ENCODE results near the gene IGDCC3.

IGDCC3 gene

DNA sequence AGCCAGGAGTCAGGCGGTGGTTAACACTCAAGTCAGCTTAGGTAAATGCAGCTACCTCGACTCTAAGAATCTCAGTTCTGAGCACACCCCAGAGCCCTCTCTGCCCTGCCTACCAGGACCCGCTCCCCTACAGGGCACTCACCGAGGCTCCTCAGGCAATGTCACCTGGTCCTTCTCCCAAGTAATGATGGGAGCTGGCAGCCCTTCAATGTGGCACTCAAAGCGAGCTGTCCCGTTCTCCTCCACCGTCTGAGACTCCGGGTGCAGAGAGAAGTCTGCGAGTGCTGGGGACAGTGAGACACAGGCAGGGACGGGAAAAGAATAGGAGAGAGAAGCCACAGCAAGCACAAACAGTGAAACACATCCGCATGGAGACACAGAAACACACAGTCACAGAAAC lies 32.2 kb upstream of the IGDCC3 start:
- Histone ChIP-seq H3K4me3 (ENCODE audit: insufficient read depth in 1 of 2, low read depth in 1 of 2, low read length in 2 of 2) (no peak overlapping the region), H3K9me3 (ENCODE audit: control insufficient read depth, low read length) (no peaks in the 10 kb centered on the region), H3K27ac (ENCODE audit: low read length, poor library complexity, severe bottlenecking) (peak overlapping the region; percentile 97), H2AK5ac (ENCODE audit: low read length, severe bottlenecking) (peak overlapping the region; percentile 99), H3K14ac (ENCODE audit: low read length in 2 of 2) (no peak overlapping the region), H2BK12ac (ENCODE audit: low read length in 2 of 2) (peak overlapping the region; percentile 25 to 69), H3K4ac (ENCODE audit: low read depth in 1 of 2, low read length in 2 of 2) (no peak overlapping the region), H4K8ac (ENCODE audit: low read length) (no peak overlapping the region), H3K9ac (ENCODE audit: low read length) (no peak overlapping the region), H2BK120ac (ENCODE audit: low read depth, low read length) (no peak overlapping the region), H3K79me1 (replicated peaks; ENCODE audit: low read length, poor library complexity, severe bottlenecking) (peaks cover 12% of the 10 kb centered on the region), H3K36me3 (ENCODE audit: control insufficient read depth in 1 of 2, insufficient read depth in 2 of 2, low read depth in 1 of 2, low read length in 2 of 2) (peaks cover 0 to 3% of the 10 kb centered on the region in 2 experiments), H2BK5ac (ENCODE audit: low read depth, low read length, poor library complexity, severe bottlenecking) (peak overlapping the region; percentile 46), H4K91ac (ENCODE audit: low read length) (peak overlapping the region; percentile 49), H2BK15ac (ENCODE audit: low read depth, poor library complexity, severe bottlenecking) (peak overlapping the region; percentile 41), H3K27me3 (ENCODE audit: control insufficient read depth in 1 of 2, insufficient read depth in 1 of 2, low read length in 2 of 2) (peaks cover 0 to 5% of the 10 kb centered on the region in 2 experiments), H3K4me2 (ENCODE audit: low read length, poor library complexity, severe bottlenecking) (no peak overlapping the region), H3K18ac (ENCODE audit: low read depth in 1 of 2, low read length in 2 of 2) (no peak overlapping the region), H3K23ac (ENCODE audit: low read length in 2 of 2) (no peak overlapping the region), H3K4me1 (ENCODE audit: control insufficient read depth, insufficient read depth, low read depth, low read length) (peaks cover 51% of the 10 kb centered on the region), H2AFZ (ENCODE audit: low read depth, low read length) (no peak overlapping the region)
- 95% methylated on average over 11 of the region's 11 CpGs for WGBS
- DNase-seq, result no peak

DNA sequence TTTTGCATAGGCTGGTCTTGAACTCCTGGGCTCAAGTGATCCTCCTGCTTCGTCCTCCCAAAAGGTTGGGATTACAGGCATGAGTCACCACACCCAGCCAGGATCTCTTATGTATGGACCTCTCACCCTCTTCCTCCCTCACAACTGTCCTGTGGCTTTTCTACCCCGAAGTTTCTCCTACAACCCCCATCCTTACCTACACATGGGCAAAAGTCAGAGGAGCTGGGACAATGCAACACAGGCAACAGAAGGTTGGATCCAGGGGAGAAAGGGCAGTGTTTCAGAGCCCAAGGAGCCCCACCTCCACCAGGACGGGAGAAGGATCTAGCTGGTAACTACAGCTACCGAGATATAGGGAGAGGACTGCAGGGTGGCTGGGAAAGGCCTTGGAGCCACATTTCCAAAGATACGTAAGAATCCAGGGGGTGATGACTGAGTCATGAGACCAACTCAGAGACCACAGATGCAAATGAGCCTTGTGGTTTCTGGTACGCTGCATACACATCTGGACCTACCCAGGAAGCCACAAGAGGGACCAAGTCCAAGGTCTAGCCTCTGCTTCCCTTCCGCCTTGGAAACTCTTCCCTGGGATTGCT lies 31.3 kb upstream of the IGDCC3 start:
- H2BK15ac ChIP-seq (ENCODE audit: low read depth, poor library complexity, severe bottlenecking), result no peak overlapping the region
- peak overlapping the region in 1 of 2 experiments; percentile 53 for H3K14ac ChIP-seq (ENCODE audit: low read length in 2 of 2)

DNA sequence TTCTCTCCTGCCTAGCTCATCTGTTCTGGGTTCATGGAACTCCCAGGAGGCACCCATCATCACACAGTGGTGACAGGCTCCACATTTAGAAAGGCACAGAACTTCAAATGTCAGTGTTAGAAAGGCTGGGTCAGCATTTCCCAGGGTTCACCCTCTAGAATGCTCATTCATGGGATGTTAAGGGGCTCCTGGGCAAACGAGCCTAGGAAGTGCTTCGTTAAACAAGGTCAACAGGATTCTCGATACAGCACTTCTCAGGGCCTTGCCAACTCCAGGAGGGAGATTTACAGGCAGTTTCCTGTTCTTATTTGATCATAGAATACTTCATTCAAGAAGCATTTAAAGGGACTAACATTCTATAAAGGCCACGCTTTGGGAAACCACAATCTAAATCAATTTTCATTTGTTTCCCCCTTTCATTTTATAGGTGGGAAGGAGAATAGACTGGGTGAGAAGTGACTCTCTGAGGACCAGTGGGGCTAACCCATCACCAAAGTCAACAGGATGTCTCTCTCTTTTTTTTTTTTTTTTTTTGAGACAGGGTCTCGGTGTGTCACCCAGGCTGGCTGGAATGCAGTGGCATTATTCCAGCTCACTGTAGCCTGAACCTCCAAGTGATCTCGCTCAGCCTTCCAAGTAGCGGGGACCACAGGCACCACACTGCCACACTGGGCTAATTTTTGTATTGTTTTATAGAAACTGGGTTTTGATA lies 30.7 kb upstream of the IGDCC3 start:
- H3K4me2 ChIP-seq (ENCODE audit: low read length, poor library complexity, severe bottlenecking), result no peak overlapping the region
- H2BK15ac ChIP-seq (ENCODE audit: low read depth, poor library complexity, severe bottlenecking), result no peak overlapping the region
- peaks cover 11% of the 10 kb centered on the region for H3K79me1 ChIP-seq (replicated peaks; ENCODE audit: low read length, poor library complexity, severe bottlenecking)
- H3K18ac ChIP-seq (ENCODE audit: low read depth in 1 of 2, low read length in 2 of 2), result no peak overlapping the region
- H3K23ac ChIP-seq (ENCODE audit: low read length in 2 of 2), result no peak overlapping the region
- peak overlapping the region; percentile 78 for H3K9ac ChIP-seq (ENCODE audit: low read length)
- H3K4ac ChIP-seq (ENCODE audit: low read depth in 1 of 2, low read length in 2 of 2), result peak overlapping the region in 1 of 2 experiments; percentile 76
- H2AFZ ChIP-seq (ENCODE audit: low read depth, low read length), result no peak overlapping the region
- peak overlapping the region; percentile 87 for H2BK5ac ChIP-seq (ENCODE audit: low read depth, low read length, poor library complexity, severe bottlenecking)
- no peak overlapping the region for H2BK12ac ChIP-seq (ENCODE audit: low read length in 2 of 2)
- H2AK5ac ChIP-seq (ENCODE audit: low read length, severe bottlenecking), result peak overlapping the region; percentile 2
- H3K9me3 ChIP-seq (ENCODE audit: control insufficient read depth, low read length), result no peaks in the 10 kb centered on the region
- no peak overlapping the region for H3K14ac ChIP-seq (ENCODE audit: low read length in 2 of 2)
- H3K27ac ChIP-seq (ENCODE audit: low read length, poor library complexity, severe bottlenecking), result peak overlapping the region; percentile 97
- H3K4me1 ChIP-seq (ENCODE audit: control insufficient read depth, insufficient read depth, low read depth, low read length), result peaks cover 39% of the 10 kb centered on the region
- peaks cover 0 to 3% of the 10 kb centered on the region in 2 experiments for H3K36me3 ChIP-seq (ENCODE audit: control insufficient read depth in 1 of 2, insufficient read depth in 2 of 2, low read depth in 1 of 2, low read length in 2 of 2)
- H2BK120ac ChIP-seq (ENCODE audit: low read depth, low read length), result no peak overlapping the region
- 51% methylated on average over 5 of the region's 7 CpGs for WGBS
- H4K91ac ChIP-seq (ENCODE audit: low read length), result peak overlapping the region; percentile 19
- peaks cover 0 to 6% of the 10 kb centered on the region in 2 experiments for H3K27me3 ChIP-seq (ENCODE audit: control insufficient read depth in 1 of 2, insufficient read depth in 1 of 2, low read length in 2 of 2)
- peak; percentile 17 for DNase-seq
- H3K4me3 ChIP-seq (ENCODE audit: insufficient read depth in 1 of 2, low read depth in 1 of 2, low read length in 2 of 2), result no peak overlapping the region
- no peak overlapping the region for H4K8ac ChIP-seq (ENCODE audit: low read length)

More for the DNA sequence above, 31.3 kb upstream of the IGDCC3 start:
- Histone ChIP-seq H2BK12ac (ENCODE audit: low read length in 2 of 2) (no peak overlapping the region), H3K4me2 (ENCODE audit: low read length, poor library complexity, severe bottlenecking) (no peak overlapping the region), H3K36me3 (ENCODE audit: control insufficient read depth in 1 of 2, insufficient read depth in 2 of 2, low read depth in 1 of 2, low read length in 2 of 2) (peaks cover 0 to 3% of the 10 kb centered on the region in 2 experiments), H3K18ac (ENCODE audit: low read depth in 1 of 2, low read length in 2 of 2) (peak overlapping the region; percentile 49 to 79), H2BK120ac (ENCODE audit: low read depth, low read length) (no peak overlapping the region), H3K4ac (ENCODE audit: low read depth in 1 of 2, low read length in 2 of 2) (peak overlapping the region in 1 of 2 experiments; percentile 76), H2AFZ (ENCODE audit: low read depth, low read length) (peak overlapping the region; percentile 62), H4K8ac (ENCODE audit: low read length) (peak overlapping the region; percentile 81), H2BK5ac (ENCODE audit: low read depth, low read length, poor library complexity, severe bottlenecking) (peak overlapping the region; percentile 87), H3K9me3 (ENCODE audit: control insufficient read depth, low read length) (no peaks in the 10 kb centered on the region), H3K27me3 (ENCODE audit: control insufficient read depth in 1 of 2, insufficient read depth in 1 of 2, low read length in 2 of 2) (peaks cover 0 to 5% of the 10 kb centered on the region in 2 experiments), H3K4me3 (ENCODE audit: insufficient read depth in 1 of 2, low read depth in 1 of 2, low read length in 2 of 2) (peak overlapping the region in 1 of 2 experiments; percentile 2), H3K4me1 (ENCODE audit: control insufficient read depth, insufficient read depth, low read depth, low read length) (peaks cover 45% of the 10 kb centered on the region), H2AK5ac (ENCODE audit: low read length, severe bottlenecking) (peak overlapping the region; percentile 94), H3K9ac (ENCODE audit: low read length) (peak overlapping the region; percentile 78), H3K79me1 (replicated peaks; ENCODE audit: low read length, poor library complexity, severe bottlenecking) (peaks cover 10% of the 10 kb centered on the region), H3K23ac (ENCODE audit: low read length in 2 of 2) (no peak overlapping the region), H4K91ac (ENCODE audit: low read length) (peak overlapping the region; percentile 1), H3K27ac (ENCODE audit: low read length, poor library complexity, severe bottlenecking) (peak overlapping the region; percentile 97)
- DNase-seq, result peak; percentile 97
- 32% methylated on average over 6 of the region's 7 CpGs for WGBS

DNA sequence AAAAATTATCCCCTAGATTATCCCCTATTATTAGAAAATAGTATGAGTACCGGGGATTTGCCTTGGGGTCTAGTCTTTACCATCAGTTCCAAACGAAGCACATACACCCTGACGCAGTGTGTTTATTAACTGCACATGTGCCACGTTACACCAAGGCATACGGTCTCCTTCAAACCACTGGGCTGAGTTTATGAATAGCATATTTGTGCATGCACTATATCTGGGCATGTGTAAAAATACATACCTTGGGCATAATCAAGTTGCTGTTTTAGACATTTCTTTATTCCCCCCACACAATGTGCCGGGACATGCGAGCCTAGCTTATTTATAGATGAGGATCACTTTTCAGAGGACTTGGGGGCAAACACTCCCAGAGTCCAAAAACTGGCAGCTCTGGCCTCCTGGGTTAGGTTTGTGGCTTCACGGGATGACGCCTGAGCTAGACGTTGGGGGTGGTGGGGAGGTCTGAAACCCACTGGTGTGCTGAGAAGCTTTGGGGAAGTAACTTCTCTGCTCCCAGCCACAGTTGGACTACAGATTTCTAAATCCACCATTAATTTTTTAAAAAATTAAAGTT lies 28.7 kb upstream of the IGDCC3 start:
- Histone ChIP-seq H3K9me3 (ENCODE audit: control insufficient read depth, low read length) (no peaks in the 10 kb centered on the region), H3K79me1 (replicated peaks; ENCODE audit: low read length, poor library complexity, severe bottlenecking) (peaks cover 12% of the 10 kb centered on the region), H3K4me3 (ENCODE audit: insufficient read depth in 1 of 2, low read depth in 1 of 2, low read length in 2 of 2) (no peak overlapping the region), H3K27me3 (ENCODE audit: control insufficient read depth in 1 of 2, insufficient read depth in 1 of 2, low read length in 2 of 2) (peaks cover 0 to 12% of the 10 kb centered on the region in 2 experiments), H2BK120ac (ENCODE audit: low read depth, low read length) (no peak overlapping the region), H2AFZ (ENCODE audit: low read depth, low read length) (no peak overlapping the region), H3K9ac (ENCODE audit: low read length) (no peak overlapping the region), H3K23ac (ENCODE audit: low read length in 2 of 2) (no peak overlapping the region), H2BK12ac (ENCODE audit: low read length in 2 of 2) (no peak overlapping the region), H3K4ac (ENCODE audit: low read depth in 1 of 2, low read length in 2 of 2) (no peak overlapping the region), H2BK15ac (ENCODE audit: low read depth, poor library complexity, severe bottlenecking) (no peak overlapping the region), H2BK5ac (ENCODE audit: low read depth, low read length, poor library complexity, severe bottlenecking) (no peak overlapping the region), H3K27ac (ENCODE audit: low read length, poor library complexity, severe bottlenecking) (no peak overlapping the region), H3K4me2 (ENCODE audit: low read length, poor library complexity, severe bottlenecking) (no peak overlapping the region), H2AK5ac (ENCODE audit: low read length, severe bottlenecking) (peak overlapping the region; percentile 17), H3K14ac (ENCODE audit: low read length in 2 of 2) (no peak overlapping the region), H3K18ac (ENCODE audit: low read depth in 1 of 2, low read length in 2 of 2) (no peak overlapping the region), H4K8ac (ENCODE audit: low read length) (no peak overlapping the region), H3K36me3 (ENCODE audit: control insufficient read depth in 1 of 2, insufficient read depth in 2 of 2, low read depth in 1 of 2, low read length in 2 of 2) (peaks cover 0 to 12% of the 10 kb centered on the region in 2 experiments), H4K91ac (ENCODE audit: low read length) (no peak overlapping the region), H3K4me1 (ENCODE audit: control insufficient read depth, insufficient read depth, low read depth, low read length) (peaks cover 32% of the 10 kb centered on the region)
- 90% methylated on average over 9 of the region's 10 CpGs for WGBS
- no peak for DNase-seq

Data from mesenchymal stem cell (in vitro differentiated cells and primary cell).